GDM1 (cell line): ENCODE results near the gene MYG1.
"Not testable (repeated sequence)": the region's sequence is repeated elsewhere in the genome, so short reads cannot be mapped to it uniquely, and the experiment has no call there.

Experiments
- DNase-seq: peaks from one replicate; lab custom pipeline; 2025; lab: John Stamatoyannopoulos, UW

The MYG1 gene

GRCh38 chr12:53327435-53328042 is 28.0 kb downstream of the MYG1 start:
- DNase-seq, result no peak

GRCh38 chr12:53328043-53328435 is 28.5 kb downstream of the MYG1 start:
- DNase-seq, result no peak

DNA sequence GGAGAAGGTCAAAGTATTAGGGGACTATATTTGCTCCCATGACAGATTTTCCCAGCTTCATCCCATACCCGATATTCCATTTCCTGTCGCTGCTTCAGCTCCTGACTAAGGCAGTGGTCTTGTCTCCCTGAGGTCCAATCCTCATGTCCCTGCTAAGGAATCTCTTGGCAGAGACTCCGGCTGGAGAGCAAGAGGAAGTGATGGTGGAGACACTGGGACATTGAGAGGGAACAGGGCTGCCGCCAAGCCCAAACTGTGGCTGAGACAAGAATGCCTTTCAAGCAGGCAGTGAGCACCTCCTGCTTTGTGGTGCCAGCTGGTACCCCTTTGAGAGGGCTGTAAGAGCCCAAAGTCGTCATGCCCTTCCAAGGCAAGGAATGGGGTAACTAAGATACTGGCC is 31.2 kb downstream of the MYG1 start:
- DNase-seq, result no peak

DNA sequence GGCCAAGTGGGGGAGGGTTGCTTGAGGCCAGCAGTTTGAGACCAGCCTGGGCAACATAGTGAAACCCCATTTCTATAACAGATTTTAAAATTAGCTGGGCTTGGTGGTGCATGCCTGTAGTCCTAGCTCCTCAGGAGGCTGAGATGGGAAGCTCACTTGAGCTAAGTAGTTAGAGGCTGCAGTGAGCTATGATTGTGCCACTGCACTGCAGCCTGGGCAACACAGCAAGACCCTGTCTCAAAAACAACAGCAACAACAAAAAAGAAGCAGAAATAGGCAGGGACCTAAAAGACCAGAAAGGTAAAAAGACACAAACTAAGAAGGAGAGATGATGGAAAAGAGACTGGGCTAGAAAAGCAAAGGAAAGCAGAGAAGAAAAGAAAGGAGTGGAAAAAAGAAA is 32.8 kb downstream of the MYG1 start:
- DNase-seq, result not testable (repeated sequence)

DNA sequence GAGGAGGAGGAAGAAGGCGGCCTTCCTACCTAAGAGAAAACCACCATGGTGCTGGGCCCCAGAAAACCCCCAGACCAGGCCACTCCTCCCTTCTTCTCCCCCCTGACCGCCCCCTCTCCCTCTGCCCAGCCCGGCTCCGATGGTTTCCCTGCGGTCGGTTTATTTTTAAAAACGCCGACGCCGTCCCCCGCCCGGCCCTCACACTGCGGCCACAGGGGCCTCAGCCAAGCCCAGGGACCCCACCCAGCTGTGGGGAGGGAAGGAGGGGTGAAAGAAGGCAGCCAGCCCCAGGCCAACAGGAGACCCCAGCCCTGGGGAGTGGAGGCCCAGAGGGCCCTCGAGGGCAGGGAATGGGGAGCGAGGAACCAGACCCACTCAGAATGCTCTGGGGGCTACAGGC is 33.2 kb downstream of the MYG1 start:
- no peak for DNase-seq

DNA sequence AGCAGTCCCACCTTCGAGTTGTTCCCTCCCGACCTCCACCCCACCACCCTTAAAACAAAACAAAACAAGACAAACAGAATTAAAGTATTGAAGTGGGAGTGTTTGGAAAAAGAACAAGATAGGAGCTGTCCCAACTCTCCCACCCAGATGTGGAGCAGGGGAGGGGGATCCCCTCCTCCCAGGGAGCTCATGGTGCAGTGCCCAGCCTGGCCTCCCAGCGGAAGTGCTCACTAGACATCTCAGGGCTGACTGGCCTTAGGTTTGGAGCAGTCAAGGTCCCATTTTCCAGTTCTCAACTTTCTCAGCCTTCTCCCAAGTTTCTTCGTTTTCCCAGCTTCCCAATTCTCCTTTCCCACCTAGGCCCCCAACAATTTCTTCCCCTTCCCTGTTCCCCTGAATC is 33.8 kb downstream of the MYG1 start:
- no peak for DNase-seq

- no peak for DNase-seq
Measured at GRCh38 chr12:53333845-53334244, 34.4 kb downstream of the MYG1 start.

DNA sequence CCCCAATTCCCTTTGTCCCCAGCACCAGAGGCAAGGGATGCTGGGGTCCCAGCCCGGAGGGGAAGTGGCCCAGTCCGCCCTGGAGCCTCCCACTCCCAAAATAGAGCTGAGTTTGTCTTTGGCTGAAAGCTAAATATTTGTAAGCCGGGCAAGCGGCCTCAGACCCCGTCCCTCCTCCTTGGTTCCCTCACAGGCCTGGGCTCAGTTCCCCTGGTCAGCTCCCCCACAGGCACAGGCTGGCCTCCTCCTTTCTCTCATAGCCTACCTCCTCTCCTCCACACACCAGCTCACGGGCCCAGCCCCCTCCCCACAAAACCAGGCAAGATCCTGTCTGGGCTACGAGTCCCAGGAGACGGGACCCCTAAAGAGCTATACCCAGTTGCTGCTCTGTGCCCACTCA is 35.3 kb downstream of the MYG1 start:
- DNase-seq, result no peak

- peak; percentile 68 for DNase-seq
Measured at GRCh38 chr12:53336181-53336681, 36.7 kb downstream of the MYG1 start, which contains the start of gene SP7. TSS of gene SP7 (minus strand) at chr12:53336354. CDS start at chr12:53335646, 708 bp downstream.

- no peak for DNase-seq
Measured at GRCh38 chr12:53338017-53338416, 38.5 kb downstream of the MYG1 start.

GRCh38 chr12:53338916-53339315 is 39.4 kb downstream of the MYG1 start:
- no peak for DNase-seq

- no peak for DNase-seq
Measured at GRCh38 chr12:53340398-53340797, 40.9 kb downstream of the MYG1 start.

GRCh38 chr12:53343449-53343848 is 44.0 kb downstream of the MYG1 start:
- DNase-seq, result no peak

GRCh38 chr12:53343969-53344368 is 44.5 kb downstream of the MYG1 start:
- no peak for DNase-seq

DNA sequence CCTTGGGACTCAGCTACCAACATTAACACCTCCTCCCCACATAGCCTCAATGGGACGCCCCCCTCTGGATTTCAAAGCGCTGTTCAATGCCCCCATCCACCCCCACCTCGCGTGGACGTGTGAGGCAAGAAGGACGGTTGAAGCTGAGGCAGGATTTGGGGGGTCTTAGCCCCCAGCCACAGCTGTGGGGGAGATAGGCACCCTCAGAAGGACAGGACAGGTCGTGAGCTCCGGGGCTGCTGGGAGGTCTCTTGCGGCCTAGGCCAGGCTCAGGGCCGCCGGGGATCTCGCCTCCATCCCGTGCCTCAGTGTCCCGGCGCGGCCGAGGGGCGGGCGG is 45.0 kb downstream of the MYG1 start:
- DNase-seq, result no peak

DNA sequence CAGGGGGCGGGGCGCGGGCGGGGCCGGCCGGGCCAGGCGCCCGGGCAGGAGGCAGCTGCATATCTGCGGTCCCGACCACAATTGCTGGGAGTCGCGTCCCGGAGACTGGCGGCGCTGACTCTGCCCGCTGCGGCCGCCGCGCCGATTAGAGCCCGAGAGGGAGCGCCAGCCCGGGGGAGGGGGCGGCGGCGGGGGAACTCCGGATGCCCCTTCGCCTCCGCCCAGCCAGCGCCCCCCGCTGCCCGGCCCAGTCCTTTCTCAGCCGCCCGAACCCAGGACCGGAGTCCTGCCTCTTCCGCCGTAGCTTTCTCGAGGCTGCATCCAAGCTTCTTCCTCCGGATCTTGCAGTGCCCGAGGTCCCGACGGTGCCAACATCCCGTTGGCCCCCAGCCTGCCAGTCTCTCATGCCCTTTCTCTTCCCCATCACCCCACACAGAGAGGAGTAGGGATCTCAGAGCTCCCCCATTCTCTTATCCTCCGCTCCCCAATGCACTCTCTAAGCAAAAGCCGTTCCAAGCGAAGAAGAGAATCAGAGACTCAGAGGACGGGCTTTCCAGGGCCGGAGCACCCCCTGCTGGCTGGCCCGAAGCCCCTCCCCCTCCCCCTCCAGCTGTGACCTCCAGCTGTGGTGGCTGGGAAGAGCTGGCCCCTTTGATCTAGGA is 45.5 kb downstream of the MYG1 start:
- peak; percentile 59 for DNase-seq

DNA sequence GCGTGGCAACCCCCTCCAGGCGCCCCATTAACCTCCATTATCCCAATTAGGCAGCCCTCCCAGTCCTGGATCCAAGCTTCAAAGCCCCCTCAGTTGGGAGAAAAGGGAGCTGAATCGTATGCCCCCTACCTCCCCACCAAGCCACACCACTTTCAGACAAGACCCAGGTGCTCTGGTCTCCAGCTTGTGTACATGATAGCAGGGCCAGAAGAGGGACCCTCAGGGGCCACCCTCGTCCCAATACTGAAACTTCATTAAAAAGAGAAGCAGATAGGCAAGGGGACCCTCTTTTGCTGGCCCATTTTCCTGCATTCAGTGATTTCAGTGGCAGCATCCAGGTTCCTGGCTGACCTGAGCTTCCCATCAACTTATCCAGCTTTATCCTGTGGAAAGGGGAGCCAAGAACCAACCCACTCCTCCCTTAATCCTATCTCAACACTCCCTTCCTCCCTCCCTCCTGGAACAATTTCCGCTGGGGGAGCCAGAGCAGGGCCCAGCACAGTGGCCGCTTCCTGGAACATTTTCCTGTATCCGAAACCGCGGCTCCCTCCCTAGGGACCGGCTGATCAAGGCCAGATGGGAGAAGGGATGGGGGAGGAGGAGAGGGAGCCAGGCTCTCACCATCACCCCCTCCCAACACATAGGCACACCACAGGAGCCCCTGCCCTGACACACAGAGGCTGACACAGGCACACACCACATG is 46.1 kb downstream of the MYG1 start:
- DNase-seq, result no peak

DNA sequence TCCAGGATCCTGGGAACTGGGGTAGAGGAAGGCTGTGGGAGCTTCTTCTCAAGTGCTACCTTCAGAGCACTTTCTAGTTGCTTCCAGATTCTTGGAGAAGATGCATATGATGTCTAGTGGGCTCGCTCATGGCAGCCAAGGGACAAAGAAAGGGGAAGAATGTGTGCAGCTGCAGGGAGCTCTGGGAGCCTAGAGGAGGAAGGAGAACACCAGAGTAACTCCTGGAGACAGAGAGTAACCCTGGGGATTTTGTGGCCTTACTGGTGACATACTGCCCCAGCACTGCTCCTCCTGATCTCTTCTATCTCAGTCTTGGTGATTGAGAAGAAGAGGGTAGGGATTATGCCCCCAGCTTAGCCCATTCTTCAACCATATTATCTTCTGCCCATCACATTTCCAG is 47.0 kb downstream of the MYG1 start:
- no peak for DNase-seq

GRCh38 chr12:53347905-53348304 is 48.4 kb downstream of the MYG1 start:
- DNase-seq, result no peak

DNA sequence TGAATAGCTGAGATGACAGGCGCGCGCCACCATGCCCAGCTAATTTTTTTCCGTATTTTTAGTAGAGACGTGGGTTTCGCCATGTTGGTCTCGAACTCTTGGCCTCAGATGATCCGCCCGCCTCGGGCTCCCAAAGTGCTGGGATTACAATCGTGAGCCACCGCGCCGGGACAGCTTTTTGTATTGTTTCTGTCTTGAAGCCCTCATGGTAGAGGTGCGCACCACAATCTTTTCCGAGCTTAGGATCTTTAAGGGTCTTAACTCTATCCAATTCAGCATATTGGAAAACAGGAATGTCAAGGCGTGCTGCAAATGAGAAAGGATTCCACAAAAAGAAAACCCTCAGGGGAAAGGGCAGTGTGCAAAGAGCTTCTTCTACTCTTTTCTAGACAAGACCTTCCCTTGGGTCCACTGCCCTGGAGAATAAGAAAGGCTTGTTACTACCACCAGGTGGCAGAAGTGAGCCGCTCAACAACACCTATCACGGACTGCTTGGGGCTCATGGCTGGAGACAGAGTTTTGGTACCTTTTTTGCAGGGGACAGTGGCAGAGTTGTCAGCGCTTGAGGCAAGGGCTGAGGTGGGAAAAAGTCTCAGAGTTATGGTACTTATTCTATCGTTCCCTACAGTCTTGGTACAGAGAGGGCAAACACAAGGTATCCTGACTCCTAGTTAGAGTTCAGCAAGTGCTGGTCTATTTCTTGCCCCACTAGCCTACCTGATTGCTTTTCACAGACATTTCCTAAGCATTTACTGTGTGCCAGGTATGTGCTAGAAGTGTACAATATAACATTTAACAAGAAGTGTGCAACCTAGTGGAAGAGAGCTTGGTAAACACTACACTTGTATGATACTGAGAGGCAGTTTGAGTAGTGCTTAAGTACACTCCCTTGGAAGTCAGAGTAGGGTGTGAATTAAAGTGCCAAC is 53.1 kb downstream of the MYG1 start:
- peak; percentile 76 for DNase-seq

DNA sequence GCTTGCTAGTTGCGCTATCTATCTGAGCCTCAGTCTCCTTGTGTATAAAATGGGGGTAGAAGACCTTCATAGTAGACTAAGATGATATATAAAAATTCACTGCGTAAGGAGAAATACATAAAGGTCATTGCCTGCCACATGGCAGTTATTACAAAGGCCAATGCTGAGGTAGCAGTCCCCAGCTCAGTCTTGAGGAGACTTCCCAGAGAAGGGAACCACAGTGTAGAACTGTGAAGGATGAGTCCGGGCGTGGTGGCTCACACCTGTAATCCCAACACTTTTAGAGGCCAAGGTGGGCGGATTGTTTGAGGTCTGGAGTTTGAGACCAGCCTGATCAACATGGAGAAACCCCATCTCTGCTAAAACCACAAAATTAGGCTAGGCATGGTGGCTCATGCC is 53.8 kb downstream of the MYG1 start:
- DNase-seq, result no peak

DNA sequence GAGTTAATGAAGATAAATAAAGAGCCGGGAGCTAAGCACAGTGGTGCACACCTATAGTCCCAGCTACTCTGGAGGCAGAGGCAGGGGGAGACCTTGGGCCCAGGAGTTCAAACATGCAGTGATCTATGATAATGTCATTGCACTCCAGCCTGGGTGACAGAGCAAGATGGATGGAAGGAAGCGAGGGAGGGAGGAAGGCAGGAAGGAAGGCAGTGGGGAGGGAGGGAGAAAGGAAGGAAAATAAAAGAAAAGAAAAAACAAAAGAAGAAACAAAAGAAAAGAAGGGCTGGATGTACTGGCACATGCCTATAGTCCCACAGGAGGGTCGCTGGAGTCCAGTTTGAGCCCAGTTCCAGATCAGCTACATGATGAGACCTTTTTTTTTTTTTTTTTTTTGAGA is 55.6 kb downstream of the MYG1 start:
- DNase-seq, result no peak
